ENCODE data around the gene UGT3A2.

DNA sequence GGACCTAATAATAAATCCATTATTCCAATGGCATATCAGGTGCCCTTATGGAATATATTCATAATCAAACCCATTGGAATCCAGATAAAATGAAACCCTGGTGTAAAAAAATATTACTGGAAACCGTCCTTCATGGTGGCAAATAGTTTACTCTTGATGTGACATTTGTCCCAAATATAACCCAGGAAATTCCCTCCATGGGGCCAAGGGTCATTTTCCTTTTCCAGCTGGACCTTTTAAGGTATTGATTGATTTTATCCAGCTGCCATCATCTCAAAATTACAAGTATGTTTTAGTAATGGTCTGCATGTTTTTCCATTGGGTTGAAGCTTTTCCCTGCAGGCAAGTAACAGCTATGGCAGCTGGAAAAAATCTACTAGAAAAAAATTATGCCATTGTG lies 67.1 kb downstream of the UGT3A2 start:
- no peak for TF ChIP-seq TCF12 (IDR thresholded peaks at IDR 0.05; ENCODE audit: low read depth, low read length)
- no peak for TF ChIP-seq GABPA (IDR thresholded peaks at IDR 0.05; ENCODE audit: borderline replicate concordance, insufficient read depth, low read length)
- TF ChIP-seq EP300 (IDR thresholded peaks at IDR 0.05; ENCODE audit: borderline replicate concordance in 1 of 2, low read depth in 2 of 2, low read length in 2 of 2), result no peak

Data from H1 (cell line).